H1 (cell line): ENCODE results near the gene C16orf54. TPM values are rescaled to one million over a fixed set of nuclear protein-coding genes. Genes with fewer than 3 reads are reported as not detected.
"Not testable (repeated sequence)": the region's sequence is repeated elsewhere in the genome, so short reads cannot be mapped to it uniquely, and the experiment has no call there.

Experiments
- CTCF ChIA-PET: fragments of 300-600 bp; sonication (Branson Sonifier 250); formaldehyde crosslinking; loops from one replicate; lab custom pipeline; 2021; ENCODE audit not compliant: partially characterized antibody; lab: Charles Lee
- POLR2A ChIA-PET: fragments of 300-600 bp; sonication (Branson Sonifier 250); formaldehyde crosslinking; loops from one replicate; lab custom pipeline; 2021; ENCODE audit warnings: inconsistent platforms; ENCODE audit not compliant: partially characterized antibody; lab: Charles Lee
- DNase-seq, 2 experiments: peaks; one replicate each; pipeline versions ENCODE4 v3.0.0 to v3.0.0-alpha.2; 2010 to 2022; ENCODE audit warnings: low spot score in 2 of 2, low read depth in 1 of 2, mixed read lengths in 1 of 2
- FAIRE-seq: peaks from 2 replicates; lab custom pipeline; 2011; peaks lifted over from hg19 to GRCh38; lab: Jason Lieb, UNC
- H2AFZ ChIP-seq: 2 replicates; pipeline ENCODE4 v1.8.1; 2012; ENCODE audit warnings: low read length, inconsistent platforms
- H2AK5ac ChIP-seq: 2 replicates; pipeline ENCODE4 v1.6.1; 2013; ENCODE audit warnings: low read depth, low read length
- H2BK120ac ChIP-seq: replicated peaks from 2 replicates; pipeline ENCODE3; 2013; ENCODE audit warnings: low read depth, low read length, inconsistent platforms
- H2BK12ac ChIP-seq: 2 replicates; pipeline ENCODE4 v1.6.1; 2013; ENCODE audit warnings: low read depth, low read length
- H2BK15ac ChIP-seq: 2 replicates; pipeline ENCODE4 v1.6.1; 2013; ENCODE audit warnings: low read length
- H2BK20ac ChIP-seq: 2 replicates; pipeline ENCODE4 v1.6.1; 2013; ENCODE audit warnings: low read length
- H2BK5ac ChIP-seq: 2 replicates; pipeline ENCODE4 v1.6.1; 2013; ENCODE audit warnings: low read depth, low read length
- H3K14ac ChIP-seq: 2 replicates; pipeline ENCODE4 v1.6.1; 2013; ENCODE audit warnings: inconsistent platforms; ENCODE audit not compliant: insufficient read length
- H3K18ac ChIP-seq: 2 replicates; pipeline ENCODE4 v1.6.1; 2013; ENCODE audit warnings: low read length; ENCODE audit errors: extremely low read depth
- H3K23ac ChIP-seq: 2 replicates; pipeline ENCODE4 v1.6.1; 2013; ENCODE audit warnings: inconsistent platforms; ENCODE audit not compliant: insufficient read length
- H3K23me2 ChIP-seq: 2 replicates; pipeline ENCODE4 v1.6.1; 2013; ENCODE audit warnings: low read depth, low read length
- H3K27ac ChIP-seq: 2 replicates; pipeline ENCODE4 v1.6.1; 2011; ENCODE audit warnings: low read depth, low read length, inconsistent platforms
- H3K27me3 ChIP-seq, 4 experiments: replicated peaks in 1 of 4; 1 replicate in 1 of 4; 2 replicates in 3 of 4; pipeline versions ENCODE4 v1.6.1 to v1.8.1; 2011 to 2013; ENCODE audit warnings: low read length in 3 of 4, mild to moderate bottlenecking in 3 of 4, inconsistent platforms in 2 of 4, mixed read lengths in 2 of 4, moderate library complexity in 1 of 4; ENCODE audit not compliant: control insufficient read depth in 3 of 4, insufficient read depth in 3 of 4; ENCODE audit errors: extremely low read depth in 1 of 4
- H3K36me3 ChIP-seq, 4 experiments: 2 replicates each; pipeline versions ENCODE4 v1.6.1 to v1.8.1; 2011 to 2013; ENCODE audit warnings: mild to moderate bottlenecking in 4 of 4, low read length in 3 of 4, moderate library complexity in 2 of 4, control low read depth in 1 of 4, inconsistent platforms in 1 of 4; ENCODE audit not compliant: insufficient read depth in 4 of 4, control insufficient read depth in 2 of 4
- H3K4ac ChIP-seq: replicated peaks from 2 replicates; pipeline ENCODE3; 2013; ENCODE audit warnings: low read length, low read depth, mixed read lengths, inconsistent platforms; ENCODE audit not compliant: insufficient read length
- H3K4me1 ChIP-seq, 4 experiments: replicated peaks in 1 of 4; 1 replicate in 1 of 4; 2 replicates in 3 of 4; pipeline versions ENCODE4 v1.6.1 to v1.8.1; 2011 to 2013; ENCODE audit warnings: low read length in 3 of 4, inconsistent platforms in 2 of 4, mixed read lengths in 1 of 4; ENCODE audit not compliant: insufficient read depth in 4 of 4, control insufficient read depth in 3 of 4
- H3K4me2 ChIP-seq, 2 experiments: 2 replicates each; pipeline versions ENCODE4 v1.6.1 to v1.8.1; 2011 to 2013; ENCODE audit warnings: low read depth in 2 of 2, low read length in 2 of 2, control low read depth in 1 of 2, inconsistent platforms in 1 of 2, mild to moderate bottlenecking in 1 of 2; ENCODE audit not compliant: insufficient read depth in 1 of 2
- H3K4me3 ChIP-seq, 4 experiments: fragments of 200-600, 300-600 bp in 1 of 4; sonication (generic), shearing (Covaris generic), sonication (Bioruptor Twin) in 1 of 4; 2 replicates each; pipeline versions ENCODE4 v1.5.1 to v1.8.1; 2011 to 2016; ENCODE audit warnings: low read length in 4 of 4, low read depth in 3 of 4, control low read depth in 2 of 4, inconsistent platforms in 2 of 4, mild to moderate bottlenecking in 2 of 4, mixed read lengths in 1 of 4, moderate library complexity in 1 of 4; ENCODE audit not compliant: insufficient read depth in 2 of 4; ENCODE audit errors: extremely low read depth in 1 of 4
- H3K56ac ChIP-seq: replicated peaks from 2 replicates; pipeline ENCODE3; 2013; ENCODE audit warnings: low read depth, mild to moderate bottlenecking, mixed read lengths, low read length, inconsistent platforms; ENCODE audit not compliant: insufficient read length
- H3K79me1 ChIP-seq: 2 replicates; pipeline ENCODE4 v1.6.1; 2013; ENCODE audit warnings: low read depth, low read length, control low read depth
- H3K79me2 ChIP-seq, 2 experiments: 2 replicates each; pipeline versions ENCODE4 v1.6.1 to v1.8.1; 2012 to 2013; ENCODE audit warnings: low read length in 2 of 2, mild to moderate bottlenecking in 2 of 2, inconsistent platforms in 1 of 2; ENCODE audit not compliant: insufficient read depth in 2 of 2, control insufficient read depth in 1 of 2
- H3K9ac ChIP-seq, 4 experiments: replicated peaks in 1 of 4; 1 replicate in 1 of 4; 2 replicates in 3 of 4; pipeline versions ENCODE4 v1.6.1 to v1.8.1; 2011 to 2013; ENCODE audit warnings: low read depth in 3 of 4, low read length in 3 of 4, control low read depth in 2 of 4, mild to moderate bottlenecking in 2 of 4, moderate library complexity in 2 of 4, inconsistent platforms in 1 of 4; ENCODE audit errors: extremely low read depth in 1 of 4
- H3K9me3 ChIP-seq, 2 experiments: 2 replicates each; pipeline versions ENCODE4 v1.6.1 to v1.8.1; 2012 to 2013; ENCODE audit warnings: mild to moderate bottlenecking in 2 of 2, moderate library complexity in 2 of 2, control low read depth in 1 of 2, inconsistent platforms in 1 of 2, low read depth in 1 of 2, low read length in 1 of 2, mixed read lengths in 1 of 2; ENCODE audit not compliant: insufficient read depth in 2 of 2
- H4K20me1 ChIP-seq, 2 experiments: replicated peaks in 1 of 2; 2 replicates each; pipeline versions ENCODE3 to v1.8.1; 2011 to 2013; ENCODE audit warnings: inconsistent platforms in 2 of 2, low read length in 2 of 2, mild to moderate bottlenecking in 1 of 2; ENCODE audit not compliant: insufficient read depth in 2 of 2, control insufficient read depth in 1 of 2
- H4K5ac ChIP-seq: 2 replicates; pipeline ENCODE4 v1.6.1; 2013; ENCODE audit warnings: low read length, low read depth, mixed read lengths, inconsistent platforms; ENCODE audit not compliant: insufficient read length
- H4K8ac ChIP-seq: 2 replicates; pipeline ENCODE4 v1.8.0; 2013; ENCODE audit warnings: mild to moderate bottlenecking, moderate library complexity, low read length, inconsistent platforms; ENCODE audit not compliant: insufficient read depth; ENCODE audit errors: extremely low read depth
- H4K91ac ChIP-seq: replicated peaks from 2 replicates; pipeline ENCODE3; 2013; ENCODE audit warnings: low read length, mixed read lengths, inconsistent platforms; ENCODE audit not compliant: insufficient read length
- POLR2A ChIP-seq, 2 experiments: IDR thresholded peaks; 1 replicate in 1 of 2; 2 replicates in 1 of 2; pipeline ENCODE4 v1.6.1; 2011; ENCODE audit warnings: low read depth in 2 of 2, low read length in 2 of 2, mild to moderate bottlenecking in 2 of 2; ENCODE audit errors: control extremely low read depth in 1 of 2
- WGBS, 2 experiments: shearing (Covaris generic) in 1 of 2; methylation state at CpG; one replicate each; pipeline versions ENCODE4 v1.1.6 to v1.1.7; 2013 to 2015; ENCODE audit warnings: low lambda C conversion rate in 2 of 2, mixed read lengths in 2 of 2, inconsistent platforms in 1 of 2, low coverage in 1 of 2, missing lambda C conversion rate in 1 of 2; ENCODE audit not compliant: insufficient replicate concordance in 2 of 2, insufficient coverage in 1 of 2, insufficient read length in 1 of 2; ENCODE audit errors: extremely low coverage in 1 of 2, missing lambda C conversion rate in 1 of 2; 5-methylcytosine and 5-hydroxymethylcytosine counted together
- polyA plus RNA-seq, 7 experiments: library from polyadenylated mRNA; depleted of rRNA in 3 of 7; stranded (reverse) in 5 of 7; unstranded in 2 of 7; fragments of >200 nt in 5 of 7; fragments of 200-250 nt in 2 of 7; gene quantifications; 1 replicate in 5 of 7; 2 replicates in 1 of 7; 4 replicates in 1 of 7; pipeline versions ENCODE4 v1.2.1 to v1.2.3, GENCODE V29; 2011 to 2013; ENCODE audit warnings: missing spikeins in 2 of 7, mixed read lengths in 2 of 7
- total RNA-seq: library from RNA; stranded (reverse); fragmentation: NEBNext Ultra II Directional; extraction: Animal tissue kit (Norgen Biotek cat#: 25700); gene quantifications from 2 replicates; pipeline ENCODE4 v1.2.1, GENCODE V29; 2021

Gene C16orf54
- total and polyA plus RNA-seq, 2 of the 8 experiments (the other 6 are each of a cell fraction or from before 2014, with no cell fraction given): not detected

DNA sequence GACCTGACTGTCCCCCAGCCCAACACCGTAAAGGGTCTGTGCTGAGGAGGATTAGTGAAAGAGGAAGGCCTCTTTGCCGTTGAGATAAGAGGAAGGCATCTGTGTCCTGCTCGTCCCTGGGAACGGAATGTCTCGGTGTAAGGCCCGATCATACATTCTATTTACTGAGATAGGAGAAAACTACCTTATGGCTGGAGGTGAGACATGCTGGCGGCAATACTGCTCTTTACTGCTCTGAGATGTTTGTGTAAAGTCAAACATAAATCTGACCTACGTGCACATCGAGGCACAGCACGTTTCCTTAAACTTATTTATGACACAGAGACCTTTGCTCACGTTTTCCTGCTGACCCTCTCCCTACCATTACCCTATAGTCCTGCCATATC lies 5.2 kb downstream of the C16orf54 start:
- TF ChIP-seq POLR2A (IDR thresholded peaks at IDR 0.05; ENCODE audit: control extremely low read depth in 1 of 2, low read depth in 2 of 2, low read length in 2 of 2): peak in 1 of 2 experiments; percentile 43
- H2AFZ ChIP-seq, H3K4me1 ChIP-seq, DNase-seq, H3K18ac ChIP-seq, H2BK20ac ChIP-seq, H3K9me3 ChIP-seq, H3K4me3 ChIP-seq, H3K79me2 ChIP-seq, H3K23ac ChIP-seq, H3K27me3 ChIP-seq, H3K4ac ChIP-seq, H3K9ac ChIP-seq, H3K27ac ChIP-seq, H2BK120ac ChIP-seq, H3K4me2 ChIP-seq, H2BK15ac ChIP-seq, FAIRE-seq, H4K8ac ChIP-seq, H2BK12ac ChIP-seq, H2BK5ac ChIP-seq, H3K79me1 ChIP-seq, H3K23me2 ChIP-seq, H2AK5ac ChIP-seq, H4K91ac ChIP-seq, H3K14ac ChIP-seq, H3K56ac ChIP-seq, H4K5ac ChIP-seq: not testable (repeated sequence)
- peaks cover 12 to 23% of the 10 kb centered on the region in 2 experiments for H4K20me1 ChIP-seq
- ChIA-PET CTCF (interaction anchor here (1.0 kb wide), 1 partner anchor 59 kb away, joined by 3 read pairs; no protein-coding TSS in a partner anchor), POLR2A (interaction anchor here (0.7 to 4.0 kb wide), 8 partner anchors 8 to 44 kb away, joined by 3 to 17 read pairs (median 4); no protein-coding TSS in a partner anchor)
- H3K36me3 ChIP-seq: peaks cover 2 to 19% (median 4%) of the 10 kb centered on the region in 4 experiments; a peak in 6 of 8 replicates
- 93% methylated on average over 11 of the region's 11 CpGs; no CpG with 5 or more reads in 1 of the 2 experiments for WGBS, 2 experiments
